Stimulated activated CD8-positive, alpha-beta memory T cell treated with anti-CD3 and anti-CD28 coated beads, Interleukin-4, amount 100 ng/mL, for 24 hours (primary cell): Measurements from ENCODE around the gene BCL2L11.

Source experiments
- DNase-seq: peaks from one replicate; pipeline ENCODE4 v3.0.0-alpha.2; 2020; ENCODE audit warnings: low read depth

Gene BCL2L11

GRCh38 chr2:111191877-111192276 lies 71.2 kb downstream of the BCL2L11 start:
- no peak for DNase-seq

GRCh38 chr2:111192776-111193368 lies 72.2 kb downstream of the BCL2L11 start:
- DNase-seq = no peak

DNA sequence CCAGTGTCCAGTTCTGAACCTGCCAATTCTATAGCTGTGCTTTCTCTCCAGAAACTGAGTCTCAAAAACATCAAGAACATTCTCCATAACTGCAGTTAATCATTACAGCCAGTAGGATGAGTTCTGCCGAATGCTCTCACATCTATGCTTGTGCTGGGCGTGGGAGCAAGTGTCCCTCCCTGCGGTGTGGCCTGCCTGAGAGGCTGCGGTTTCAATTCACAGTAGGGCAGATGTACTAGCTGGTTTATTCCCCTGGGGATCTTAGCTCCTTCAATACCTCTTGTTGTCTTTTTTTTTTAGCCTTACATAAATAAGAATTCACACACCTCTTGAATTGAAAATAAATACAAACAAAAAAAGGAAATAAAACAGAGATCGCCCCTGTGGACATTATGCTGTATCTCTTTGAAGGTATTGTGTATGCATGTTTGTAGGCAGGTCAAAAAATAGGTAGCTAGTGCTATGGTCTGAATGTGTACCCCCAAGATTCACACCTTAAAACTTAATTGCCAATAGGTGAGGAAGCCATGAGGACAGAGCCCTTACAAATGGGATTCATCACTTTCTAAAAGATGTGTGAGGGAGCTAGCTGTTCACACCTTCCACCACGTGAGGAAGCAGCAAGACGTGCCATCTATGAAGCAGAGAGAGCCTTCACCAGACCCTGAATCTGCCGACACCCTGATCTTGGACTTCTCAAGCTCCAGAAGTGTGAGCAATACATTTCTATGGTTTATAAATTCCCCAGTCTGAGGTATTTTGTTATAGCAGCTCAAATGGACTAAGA lies 74.3 kb downstream of the BCL2L11 start:
- DNase-seq = no peak

DNA sequence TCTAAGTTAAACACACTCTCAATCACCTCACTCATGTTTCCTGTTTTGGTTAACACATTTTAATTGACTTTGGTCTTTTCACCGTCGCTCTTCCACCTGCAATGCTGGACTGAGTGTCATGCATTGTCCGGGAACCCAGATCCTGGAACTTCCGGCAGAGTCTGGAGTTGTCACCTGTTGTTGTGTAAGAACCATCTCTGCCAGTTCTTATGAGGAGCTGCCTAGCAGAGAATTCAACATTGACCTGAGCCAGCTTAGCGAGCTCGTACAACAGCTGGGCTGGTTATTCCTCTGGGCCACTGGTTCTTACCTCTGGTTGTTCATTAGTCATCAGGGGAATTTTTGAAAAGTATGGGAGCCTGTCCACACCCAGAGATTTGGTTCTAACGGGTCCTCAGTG lies 75.7 kb downstream of the BCL2L11 start:
- no peak for DNase-seq

GRCh38 chr2:111198701-111199100 lies 78.0 kb downstream of the BCL2L11 start:
- DNase-seq = no peak

DNA sequence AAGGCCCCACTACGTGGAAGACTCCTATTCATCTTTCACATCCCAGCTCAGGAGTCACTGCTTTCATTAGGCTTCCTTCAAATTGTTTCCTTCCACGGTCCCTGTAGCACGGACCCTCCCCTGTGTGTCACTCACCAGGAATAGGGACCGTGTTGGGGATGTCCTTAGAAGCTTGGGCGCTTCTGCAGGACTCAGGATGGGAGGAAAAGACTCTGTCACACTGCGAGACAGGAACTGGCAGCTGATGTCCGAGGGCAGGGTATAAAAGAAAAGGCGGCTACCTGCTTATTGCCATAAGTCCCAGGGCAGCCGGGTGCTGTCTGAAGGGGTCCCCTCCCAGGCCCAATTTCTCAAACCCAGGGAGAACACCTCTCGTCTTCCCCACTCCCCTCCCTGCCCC lies 79.1 kb downstream of the BCL2L11 start:
- DNase-seq = no peak

DNA sequence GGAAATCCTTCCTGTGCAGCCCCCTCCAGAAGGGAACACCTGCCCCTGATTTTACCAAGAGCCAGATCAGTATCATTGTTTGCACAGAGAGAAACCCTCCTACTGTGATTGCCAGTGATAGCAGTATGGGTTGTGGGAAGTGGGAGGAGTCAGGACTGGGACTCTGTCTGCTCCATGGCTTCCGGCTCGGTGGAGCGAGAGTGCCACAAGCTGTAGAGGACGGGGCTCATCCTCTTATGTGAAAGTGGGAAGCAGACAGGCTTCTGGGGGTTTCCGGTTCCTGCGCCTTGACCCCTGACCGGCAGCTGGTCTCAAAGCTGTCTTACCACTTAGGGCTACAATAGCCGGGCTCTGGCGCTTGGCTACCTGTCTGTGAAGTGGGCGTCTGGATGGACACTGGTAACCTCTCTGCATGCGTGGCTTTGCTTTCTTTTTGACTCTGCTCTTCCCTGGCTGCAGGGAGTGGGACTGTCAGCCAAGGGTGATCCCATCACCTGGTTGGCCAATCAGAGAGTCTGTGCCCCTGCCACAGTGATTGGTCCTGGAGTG lies 79.7 kb downstream of the BCL2L11 start:
- DNase-seq = no peak

DNA sequence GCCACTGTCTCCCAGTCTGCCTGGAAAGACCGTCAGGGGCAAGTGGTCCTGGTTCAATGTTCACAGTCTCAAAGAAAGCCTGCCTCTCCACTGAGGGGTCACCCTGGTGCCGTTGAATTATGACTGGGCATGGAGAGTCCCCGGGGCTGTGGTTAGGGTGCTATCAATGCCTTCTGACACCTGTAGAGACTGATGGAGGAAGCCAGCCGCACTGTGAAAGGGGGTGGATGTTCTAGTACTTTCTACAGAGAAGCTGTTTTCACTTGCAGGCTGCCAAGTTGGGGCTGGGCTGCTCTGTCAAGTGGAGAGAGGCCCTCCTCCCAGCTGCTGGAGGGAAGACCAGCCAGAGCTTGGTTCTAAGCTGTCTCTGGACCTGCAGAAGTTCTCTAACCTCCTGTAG lies 80.5 kb downstream of the BCL2L11 start:
- no peak for DNase-seq

DNA sequence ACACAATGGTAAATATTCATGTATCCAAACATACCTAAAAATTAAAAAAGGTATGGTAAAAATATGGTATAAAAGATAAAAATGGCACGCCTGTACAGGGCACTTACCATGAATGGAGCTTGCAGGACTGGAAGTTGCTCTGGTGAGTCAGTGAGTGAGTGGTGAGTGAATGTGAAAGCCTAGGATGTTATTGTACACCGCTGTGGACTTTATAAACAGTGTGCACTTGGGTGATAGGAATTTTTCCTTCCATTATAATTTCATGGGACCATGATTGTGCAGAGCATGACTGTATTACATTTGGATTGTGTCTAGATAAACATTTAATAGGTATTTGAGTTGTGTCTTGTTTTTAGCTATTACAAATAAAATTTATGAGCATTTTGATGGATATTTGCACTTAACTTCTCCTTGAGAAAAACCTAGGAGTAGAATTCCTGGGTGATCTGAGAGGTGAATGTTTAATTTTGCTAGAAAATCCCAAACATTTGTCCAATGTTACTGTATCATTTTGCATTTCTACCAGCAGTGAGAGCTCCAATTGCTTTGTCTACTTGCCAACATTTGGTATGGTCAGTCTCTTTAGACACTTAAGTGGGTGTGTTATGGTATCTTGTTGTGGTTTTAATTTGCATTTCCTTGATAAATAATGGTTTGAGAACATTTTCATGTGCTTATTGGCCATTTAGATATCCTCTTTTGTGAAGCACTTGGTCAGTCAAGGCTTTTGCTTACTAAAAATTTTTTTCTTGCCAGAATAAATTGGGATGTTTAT lies 81.7 kb downstream of the BCL2L11 start:
- no peak for DNase-seq

GRCh38 chr2:111204706-111205105 lies 84.0 kb downstream of the BCL2L11 start:
- no peak for DNase-seq

GRCh38 chr2:111205774-111206173 lies 85.1 kb downstream of the BCL2L11 start:
- no peak for DNase-seq

- DNase-seq = no peak
These were observed 87.1 kb downstream of the BCL2L11 start for GRCh38 chr2:111207851-111208250.

DNA sequence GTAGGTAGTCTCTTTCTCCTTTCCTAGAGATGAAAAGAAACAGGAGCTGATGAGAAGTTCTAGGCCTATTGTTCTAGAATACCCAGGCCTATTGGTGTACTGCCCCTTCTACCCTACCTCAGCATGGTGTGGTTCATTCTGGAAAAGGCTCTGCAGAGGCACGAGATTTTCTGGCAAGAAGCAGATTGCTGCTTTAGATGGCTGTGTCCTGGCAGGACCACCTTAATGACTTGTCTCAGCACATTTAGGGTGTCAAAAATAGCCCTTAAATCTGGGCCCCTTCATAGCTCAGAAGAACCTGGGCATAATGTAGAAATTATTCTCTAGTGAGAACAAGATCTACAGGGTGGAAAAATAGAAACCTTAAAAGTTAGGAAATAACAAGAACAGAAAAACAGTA lies 87.9 kb downstream of the BCL2L11 start:
- no peak for DNase-seq

DNA sequence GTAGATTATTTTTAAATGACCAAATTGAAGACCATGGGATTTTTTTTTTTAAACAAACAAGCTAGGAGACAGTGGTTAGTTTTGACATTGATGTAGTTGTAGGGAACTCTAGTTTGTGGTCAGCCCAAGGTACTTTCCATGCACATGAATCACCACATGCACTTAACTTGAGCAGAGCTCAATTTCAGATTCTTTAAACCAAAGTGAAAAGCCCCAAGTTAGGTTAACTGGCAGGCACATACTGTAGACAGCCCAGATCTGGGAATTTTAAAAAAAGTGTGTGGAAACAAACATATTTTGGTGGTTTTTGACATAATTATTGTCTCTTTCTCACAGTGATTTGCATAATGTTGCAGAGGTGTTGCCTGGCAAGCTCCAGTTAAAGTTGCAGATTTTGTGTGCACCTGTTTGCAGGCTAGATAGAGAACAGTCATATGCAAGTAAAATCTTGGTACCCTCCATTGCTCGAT lies 88.4 kb downstream of the BCL2L11 start:
- DNase-seq = no peak

GRCh38 chr2:111210036-111210435 lies 89.3 kb downstream of the BCL2L11 start:
- no peak for DNase-seq

DNA sequence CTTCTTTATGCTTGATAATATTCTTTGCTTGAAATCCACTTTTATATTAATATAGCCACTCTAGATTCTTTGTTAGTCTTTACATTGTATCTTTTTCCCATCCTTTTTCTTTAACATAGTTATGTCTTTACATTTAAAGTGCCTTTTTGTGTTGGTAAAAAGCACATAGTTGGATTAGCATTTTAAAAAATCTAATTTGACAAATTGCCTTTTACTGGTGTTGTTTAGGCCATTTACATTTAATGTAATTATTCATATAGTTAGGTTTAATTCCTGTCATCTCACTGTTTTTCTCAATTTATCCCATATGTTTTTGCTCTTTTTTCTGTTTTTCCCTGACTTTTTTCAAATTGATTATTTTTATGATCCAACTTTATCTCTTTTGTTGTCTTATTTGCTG lies 93.2 kb downstream of the BCL2L11 start:
- DNase-seq = no peak

GRCh38 chr2:111216811-111217652 lies 96.3 kb downstream of the BCL2L11 start:
- no peak for DNase-seq
